K562 (cell line): ENCODE measurements around the gene KIAA0513. TPM values are rescaled to one million over a fixed set of nuclear protein-coding genes. Genes with fewer than 3 reads are reported as not detected.

Source experiments
- BHLHE40 ChIP-seq: IDR thresholded peaks from 2 replicates; pipeline ENCODE4 v1.6.1; 2011; ENCODE audit warnings: low read length, improper control_type of control experiment
- CTCF ChIP-seq, 3 experiments: IDR thresholded peaks in 2 of 3; conservative IDR thresholded peaks in 1 of 3; 2 replicates each; pipeline ENCODE4 v1.5.1; 2011 to 2012; ENCODE audit warnings: low read length in 3 of 3, mild to moderate bottlenecking in 3 of 3, control low read depth in 2 of 3, improper control_type of control experiment in 1 of 3, inconsistent platforms in 1 of 3, low read depth in 1 of 3, mixed read lengths in 1 of 3, moderate library complexity in 1 of 3; ENCODE audit not compliant: insufficient read depth in 2 of 3
- DMBX1 ChIP-seq: fragments of 250-450 bp; sonication (Bioruptor Pico); IDR thresholded peaks from 2 replicates; pipeline ENCODE4 v1.8.0; 2022; ENCODE audit warnings: inconsistent platforms, mild to moderate bottlenecking, moderate library complexity, borderline replicate concordance
- DPF2 ChIP-seq: fragments of 450-650 bp; IDR thresholded peaks from 2 replicates; pipeline ENCODE4 v1.6.1; 2016
- ELF4 ChIP-seq: fragments of 450-650 bp; formaldehyde crosslinking; IDR thresholded peaks from 2 replicates; pipeline ENCODE4 v1.4.0; 2022; ENCODE audit warnings: missing genetic modification characterization
- HLTF ChIP-seq: fragments of 450-650 bp; IDR thresholded peaks from 2 replicates; pipeline ENCODE4 v1.6.1; 2016
- LCOR ChIP-seq: sonication (generic); formaldehyde crosslinking; IDR thresholded peaks from 2 replicates; pipeline ENCODE4 v1.8.0; 2022; ENCODE audit warnings: mild to moderate bottlenecking, missing genetic modification reagents
- MLX ChIP-seq, 2 experiments: fragments of 450-650 bp in 1 of 2; sonication (generic) in 1 of 2; formaldehyde crosslinking; conservative IDR thresholded peaks; 2 replicates each; pipeline versions ENCODE4 v1.4.0 to v1.8.1; 2020 to 2022; ENCODE audit warnings: mild to moderate bottlenecking in 1 of 2, missing genetic modification reagents in 1 of 2
- SIN3B ChIP-seq: fragments of 450-650 bp; IDR thresholded peaks from 2 replicates; pipeline ENCODE4 v1.6.1; 2017; ENCODE audit warnings: low read depth, mild to moderate bottlenecking, moderate library complexity
- SOX6 ChIP-seq: fragments of 450-650 bp; IDR thresholded peaks from 2 replicates; pipeline ENCODE4 v1.6.1; 2014; ENCODE audit warnings: mild to moderate bottlenecking
- TBP ChIP-seq: optimal IDR thresholded peaks from 2 replicates; pipeline ENCODE3; 2011; ENCODE audit warnings: low read depth, low read length, improper control_type of control experiment
- TEAD1 ChIP-seq, 2 experiments: fragments of 450-650 bp in 1 of 2; sonication (generic) in 1 of 2; formaldehyde crosslinking; IDR thresholded peaks; 2 replicates each; pipeline versions ENCODE4 v1.4.0 to v1.8.0; 2020 to 2022; ENCODE audit warnings: mild to moderate bottlenecking in 2 of 2, missing genetic modification reagents in 1 of 2
- ZC3H8 ChIP-seq: fragments of 450-650 bp; IDR thresholded peaks from 2 replicates; pipeline ENCODE4 v1.6.1; 2017
- ZNF124 ChIP-seq: sonication (generic); formaldehyde crosslinking; IDR thresholded peaks from 2 replicates; pipeline ENCODE4 v1.8.1; 2022; ENCODE audit warnings: missing genetic modification reagents
- ZNF184 ChIP-seq: sonication (generic); formaldehyde crosslinking; IDR thresholded peaks from 2 replicates; pipeline ENCODE4 v1.5.0; 2020; ENCODE audit warnings: missing genetic modification reagents
- ZNF444 ChIP-seq: fragments of 250-450 bp; sonication (Bioruptor Pico); IDR thresholded peaks from 2 replicates; pipeline ENCODE4 v1.4.0; 2020; ENCODE audit warnings: mild to moderate bottlenecking, moderate library complexity
- polyA plus RNA-seq, 8 experiments: library from polyadenylated mRNA; depleted of rRNA in 4 of 8; stranded (reverse) in 5 of 8; unstranded in 3 of 8; fragments of >200 nt; fragmentation: Nextera tagmentation in 2 of 8; fragmentation: Illumina TruSeq in 1 of 8; extraction: Ambion mirVana in 2 of 8; extraction: Trizol in 1 of 8; gene quantifications; 2 replicates each; pipeline versions ENCODE4 v1.2.1 to v1.2.3, GENCODE V29; 2011 to 2014; ENCODE audit warnings: inconsistent platforms in 1 of 8, missing spikeins in 1 of 8
- total RNA-seq, 7 experiments: library from RNA; depleted of rRNA in 6 of 7; stranded (reverse); fragments of >200 nt in 6 of 7; fragmentation: Illumina TruSeq in 2 of 7; extraction: Trizol in 2 of 7; gene quantifications; 2 replicates each; pipeline versions ENCODE4 v1.2.1 to v1.2.3, GENCODE V29; 2011 to 2021; ENCODE audit warnings: low replicate concordance in 1 of 7
- TF ChIP-seq, protein P1 (sequence below): fragments of 250-450 bp; sonication (Bioruptor Pico); IDR thresholded peaks from 2 replicates; pipeline ENCODE4 v1.8.0; 2021; ENCODE audit warnings: moderate library complexity, mild to moderate bottlenecking, inconsistent platforms
- TF ChIP-seq, protein P2 (sequence below), 2 experiments: fragments of 450-650 bp; conservative IDR thresholded peaks; 2 replicates each; pipeline ENCODE4 v1.6.1; 2017; ENCODE audit warnings: mild to moderate bottlenecking in 2 of 2, moderate library complexity in 2 of 2
- TF ChIP-seq, protein P3 (sequence below), 2 experiments: fragments of 150-350 bp in 1 of 2; IDR thresholded peaks; 2 replicates each; pipeline ENCODE4 v1.6.1; 2012 to 2016; ENCODE audit warnings: low read depth in 2 of 2, low read length in 2 of 2, mild to moderate bottlenecking in 1 of 2, moderate library complexity in 1 of 2

The KIAA0513 gene
- total and polyA plus RNA-seq, 9 of the 15 experiments (the other 6 are each of a cell fraction or from before 2014, with no cell fraction given): 0.18 to 13.7 (median 10.2) TPM

- TF ChIP-seq CTCF (IDR thresholded peaks at IDR 0.05 in 2 of 3, conservative IDR thresholded peaks at IDR 0.05 in 1 of 3; ENCODE audit: insufficient read depth in 2 of 3, low read depth in 1 of 3, low read length in 3 of 3) (no peak), ELF4 (peak; percentile 73), MLX (CRISPR knock-in tag; conservative IDR thresholded peaks at IDR 0.05) (no peak), ZC3H8 (no peak), DMBX1 (CRISPR knock-in tag) (no peak), ZNF124 (CRISPR knock-in tag) (no peak), LCOR (CRISPR knock-in tag) (no peak), ZNF444 (no peak), BHLHE40 (no peak), SOX6 (peak; percentile 14; the same call in 1 of the 2 replicates), TBP (peak; percentile 12), DPF2 (no peak), TEAD1 (CRISPR knock-in tag; IDR thresholded peaks at IDR 0.05) (peak in 1 of 2 experiments; percentile 40; a peak in 1 of 4 replicates), HLTF (no peak), SIN3B (no peak), ZNF184 (no peak)
- TF ChIP-seq, protein P1, sequence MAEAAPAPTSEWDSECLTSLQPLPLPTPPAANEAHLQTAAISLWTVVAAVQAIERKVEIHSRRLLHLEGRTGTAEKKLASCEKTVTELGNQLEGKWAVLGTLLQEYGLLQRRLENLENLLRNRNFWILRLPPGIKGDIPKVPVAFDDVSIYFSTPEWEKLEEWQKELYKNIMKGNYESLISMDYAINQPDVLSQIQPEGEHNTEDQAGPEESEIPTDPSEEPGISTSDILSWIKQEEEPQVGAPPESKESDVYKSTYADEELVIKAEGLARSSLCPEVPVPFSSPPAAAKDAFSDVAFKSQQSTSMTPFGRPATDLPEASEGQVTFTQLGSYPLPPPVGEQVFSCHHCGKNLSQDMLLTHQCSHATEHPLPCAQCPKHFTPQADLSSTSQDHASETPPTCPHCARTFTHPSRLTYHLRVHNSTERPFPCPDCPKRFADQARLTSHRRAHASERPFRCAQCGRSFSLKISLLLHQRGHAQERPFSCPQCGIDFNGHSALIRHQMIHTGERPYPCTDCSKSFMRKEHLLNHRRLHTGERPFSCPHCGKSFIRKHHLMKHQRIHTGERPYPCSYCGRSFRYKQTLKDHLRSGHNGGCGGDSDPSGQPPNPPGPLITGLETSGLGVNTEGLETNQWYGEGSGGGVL (CRISPR knock-in tag): no peak
- TF ChIP-seq, protein P2, sequence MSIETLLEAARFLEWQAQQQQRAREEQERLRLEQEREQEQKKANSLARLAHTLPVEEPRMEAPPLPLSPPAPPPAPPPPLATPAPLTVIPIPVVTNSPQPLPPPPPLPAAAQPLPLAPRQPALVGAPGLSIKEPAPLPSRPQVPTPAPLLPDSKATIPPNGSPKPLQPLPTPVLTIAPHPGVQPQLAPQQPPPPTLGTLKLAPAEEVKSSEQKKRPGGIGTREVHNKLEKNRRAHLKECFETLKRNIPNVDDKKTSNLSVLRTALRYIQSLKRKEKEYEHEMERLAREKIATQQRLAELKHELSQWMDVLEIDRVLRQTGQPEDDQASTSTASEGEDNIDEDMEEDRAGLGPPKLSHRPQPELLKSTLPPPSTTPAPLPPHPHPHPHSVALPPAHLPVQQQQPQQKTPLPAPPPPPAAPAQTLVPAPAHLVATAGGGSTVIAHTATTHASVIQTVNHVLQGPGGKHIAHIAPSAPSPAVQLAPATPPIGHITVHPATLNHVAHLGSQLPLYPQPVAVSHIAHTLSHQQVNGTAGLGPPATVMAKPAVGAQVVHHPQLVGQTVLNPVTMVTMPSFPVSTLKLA (conservative IDR thresholded peaks at IDR 0.05): no peak
- TF ChIP-seq, protein P3, sequence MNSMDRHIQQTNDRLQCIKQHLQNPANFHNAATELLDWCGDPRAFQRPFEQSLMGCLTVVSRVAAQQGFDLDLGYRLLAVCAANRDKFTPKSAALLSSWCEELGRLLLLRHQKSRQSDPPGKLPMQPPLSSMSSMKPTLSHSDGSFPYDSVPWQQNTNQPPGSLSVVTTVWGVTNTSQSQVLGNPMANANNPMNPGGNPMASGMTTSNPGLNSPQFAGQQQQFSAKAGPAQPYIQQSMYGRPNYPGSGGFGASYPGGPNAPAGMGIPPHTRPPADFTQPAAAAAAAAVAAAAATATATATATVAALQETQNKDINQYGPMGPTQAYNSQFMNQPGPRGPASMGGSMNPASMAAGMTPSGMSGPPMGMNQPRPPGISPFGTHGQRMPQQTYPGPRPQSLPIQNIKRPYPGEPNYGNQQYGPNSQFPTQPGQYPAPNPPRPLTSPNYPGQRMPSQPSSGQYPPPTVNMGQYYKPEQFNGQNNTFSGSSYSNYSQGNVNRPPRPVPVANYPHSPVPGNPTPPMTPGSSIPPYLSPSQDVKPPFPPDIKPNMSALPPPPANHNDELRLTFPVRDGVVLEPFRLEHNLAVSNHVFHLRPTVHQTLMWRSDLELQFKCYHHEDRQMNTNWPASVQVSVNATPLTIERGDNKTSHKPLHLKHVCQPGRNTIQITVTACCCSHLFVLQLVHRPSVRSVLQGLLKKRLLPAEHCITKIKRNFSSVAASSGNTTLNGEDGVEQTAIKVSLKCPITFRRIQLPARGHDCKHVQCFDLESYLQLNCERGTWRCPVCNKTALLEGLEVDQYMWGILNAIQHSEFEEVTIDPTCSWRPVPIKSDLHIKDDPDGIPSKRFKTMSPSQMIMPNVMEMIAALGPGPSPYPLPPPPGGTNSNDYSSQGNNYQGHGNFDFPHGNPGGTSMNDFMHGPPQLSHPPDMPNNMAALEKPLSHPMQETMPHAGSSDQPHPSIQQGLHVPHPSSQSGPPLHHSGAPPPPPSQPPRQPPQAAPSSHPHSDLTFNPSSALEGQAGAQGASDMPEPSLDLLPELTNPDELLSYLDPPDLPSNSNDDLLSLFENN (IDR thresholded peaks at IDR 0.05; ENCODE audit: low read depth in 2 of 2, low read length in 2 of 2): no peak
Measured at GRCh38 chr16:85047867-85048455, 20.4 kb downstream of the KIAA0513 start (continued).
